HCEC 1CT (cell line): Measurements from ENCODE around the gene MYLK.
A peak's percentile ranks its signal among the peaks of the same experiment; 100 is the strongest.
"Not testable (repeated sequence)": the region's sequence is repeated elsewhere in the genome, so short reads cannot be mapped to it uniquely, and the experiment has no call there.

Source experiments
- DNase-seq: peaks from one replicate; pipeline ENCODE4 v3.0.0-alpha.2; 2017

Gene MYLK

GRCh38 chr3:123611674-123612073 is 272.5 kb downstream of the MYLK start:
- not testable (repeated sequence) for DNase-seq

- DNase-seq, result no peak
These were observed 273.1 kb downstream of the MYLK start for GRCh38 chr3:123611082-123611481.

- DNase-seq, result no peak
These were observed 273.8 kb downstream of the MYLK start for GRCh38 chr3:123610331-123610730.

DNA sequence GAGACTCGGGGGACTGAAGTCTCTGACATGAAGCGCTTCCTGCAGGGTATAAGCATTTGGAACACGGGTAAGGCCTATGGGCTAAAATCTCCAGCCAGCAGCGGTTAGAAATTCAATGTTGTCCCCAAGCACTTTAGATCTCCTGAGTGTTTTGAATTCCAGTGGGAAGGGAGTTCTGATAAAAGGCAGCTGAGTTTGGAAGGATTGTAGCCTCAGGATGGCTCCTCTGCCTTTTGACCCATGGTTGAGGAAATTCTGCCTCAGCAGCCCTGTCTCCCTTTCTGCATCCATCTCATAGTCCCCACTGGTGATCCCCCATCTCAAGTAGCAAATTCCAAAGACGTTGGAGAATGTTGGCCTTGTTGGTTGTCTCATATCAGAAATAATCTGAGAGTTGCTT is 275.1 kb downstream of the MYLK start:
- DNase-seq, result no peak

- DNase-seq, result no peak
These were observed 275.7 kb downstream of the MYLK start for GRCh38 chr3:123608263-123608937.

GRCh38 chr3:123606527-123606926 is 277.6 kb downstream of the MYLK start:
- no peak for DNase-seq

- DNase-seq, result peak; percentile 3
These were observed 278.3 kb downstream of the MYLK start for GRCh38 chr3:123605789-123606234.

- DNase-seq, result not testable (repeated sequence)
These were observed 281.0 kb downstream of the MYLK start for GRCh38 chr3:123603153-123603552.

- peak; percentile 82 for DNase-seq
These were observed 281.8 kb downstream of the MYLK start for GRCh38 chr3:123602325-123602724.

- not testable (repeated sequence) for DNase-seq
These were observed 283.3 kb downstream of the MYLK start for GRCh38 chr3:123600863-123601262.

DNA sequence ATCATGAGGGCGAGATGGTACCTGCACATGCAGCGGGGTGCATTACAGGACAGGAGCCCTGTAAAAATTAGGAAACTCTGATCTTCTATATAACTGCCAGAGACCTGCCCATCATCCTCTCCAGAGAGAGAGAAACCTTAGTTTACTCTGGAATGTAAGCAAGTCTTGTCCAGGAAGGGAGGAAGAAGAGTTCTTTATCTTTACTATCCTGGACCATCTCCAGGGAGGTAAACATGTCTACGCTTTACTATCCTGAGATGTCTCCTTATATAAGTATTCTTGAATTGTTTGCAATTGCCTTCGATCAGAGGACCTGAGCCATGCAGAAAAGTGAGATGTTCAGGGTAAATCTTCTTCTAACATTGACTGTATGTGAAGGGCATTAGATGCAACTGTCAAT is 286.6 kb downstream of the MYLK start:
- no peak for DNase-seq

DNA sequence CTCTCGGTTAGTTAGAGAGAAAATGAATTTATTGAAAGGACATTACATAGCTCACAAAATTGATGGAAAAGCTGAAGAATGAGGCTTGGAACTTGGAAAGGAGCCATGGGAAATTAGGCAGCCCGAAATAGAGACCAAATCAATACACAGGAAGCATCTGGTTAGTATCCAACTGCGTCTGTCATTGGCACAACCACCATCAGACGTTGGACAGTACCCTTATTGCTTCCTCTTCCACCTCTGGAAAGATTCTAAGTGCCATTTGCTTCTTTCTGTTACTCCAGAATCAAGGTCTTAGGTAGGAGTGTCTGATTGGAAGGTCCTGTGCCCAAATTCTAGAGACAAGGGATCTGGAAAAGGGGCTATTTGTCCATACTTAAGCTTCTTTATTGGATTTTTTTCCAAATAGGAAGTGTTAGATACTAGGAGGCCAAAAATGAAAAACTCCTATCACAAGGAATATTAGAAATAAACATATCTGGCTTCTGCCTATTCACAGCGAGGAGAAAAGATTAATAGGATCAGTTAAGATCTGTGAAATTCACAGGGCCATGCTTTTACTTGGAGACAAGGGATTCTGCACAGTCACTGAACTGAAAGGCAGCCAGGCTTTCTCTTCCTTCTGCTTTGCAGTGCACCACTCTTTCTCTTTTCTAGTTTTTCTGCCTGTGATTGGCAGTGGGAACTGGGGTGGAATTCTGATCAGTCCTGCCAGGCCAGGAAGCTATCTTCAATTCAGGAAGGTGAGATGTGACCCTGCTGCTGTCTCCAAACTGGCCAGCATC is 288.5 kb downstream of the MYLK start:
- no peak for DNase-seq

DNA sequence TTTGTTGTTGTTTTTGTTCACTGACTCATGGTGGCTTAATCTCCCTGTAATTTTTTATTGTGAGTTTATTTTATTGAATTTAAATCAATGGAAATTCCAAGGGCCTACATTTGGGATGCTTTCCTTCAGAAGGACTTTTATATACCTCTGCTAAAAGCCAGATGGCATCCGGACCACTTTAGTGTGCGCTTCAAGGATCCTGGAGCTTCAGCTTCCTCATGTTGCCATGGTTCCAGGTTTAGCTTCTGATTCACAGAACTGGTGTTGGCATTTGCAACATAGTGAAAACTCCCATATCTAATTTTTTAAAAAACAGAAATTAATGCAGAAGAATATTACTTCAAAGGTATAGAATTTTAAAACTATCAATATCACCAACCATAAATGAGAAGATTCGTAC is 290.8 kb downstream of the MYLK start:
- DNase-seq, result no peak

GRCh38 chr3:123590685-123591450 is 293.3 kb downstream of the MYLK start:
- no peak for DNase-seq

DNA sequence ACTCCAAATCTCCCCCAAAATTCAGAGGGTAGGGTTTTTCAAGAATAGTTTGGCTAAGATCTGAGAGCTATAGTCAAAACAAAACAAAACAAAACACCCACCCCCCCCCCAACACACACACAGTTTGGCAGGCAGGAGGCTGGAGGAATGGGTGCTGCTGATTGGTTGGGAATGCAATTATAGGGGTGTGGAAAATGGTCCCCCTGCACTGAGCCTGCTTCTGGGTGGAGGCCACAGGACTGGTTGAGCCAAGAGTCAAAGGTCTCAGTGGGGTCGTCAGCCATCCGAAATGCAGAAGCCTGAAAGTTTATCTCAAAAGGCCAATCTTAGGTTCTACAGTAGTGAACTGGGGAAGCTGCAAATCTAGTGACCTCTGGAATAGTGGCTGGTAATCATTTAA is 296.7 kb downstream of the MYLK start:
- no peak for DNase-seq

GRCh38 chr3:123586968-123587367 is 297.2 kb downstream of the MYLK start:
- no peak for DNase-seq

- peak; percentile 36 for DNase-seq
These were observed 298.0 kb downstream of the MYLK start for GRCh38 chr3:123586131-123586530.

GRCh38 chr3:123584988-123585937 is 298.9 kb downstream of the MYLK start, which contains the start of gene HACD2:
TSS of gene HACD2 (minus strand) at chr3:123585053. CDS start at chr3:123585027, 26 bp downstream.
- DNase-seq, result peak; percentile 98

DNA sequence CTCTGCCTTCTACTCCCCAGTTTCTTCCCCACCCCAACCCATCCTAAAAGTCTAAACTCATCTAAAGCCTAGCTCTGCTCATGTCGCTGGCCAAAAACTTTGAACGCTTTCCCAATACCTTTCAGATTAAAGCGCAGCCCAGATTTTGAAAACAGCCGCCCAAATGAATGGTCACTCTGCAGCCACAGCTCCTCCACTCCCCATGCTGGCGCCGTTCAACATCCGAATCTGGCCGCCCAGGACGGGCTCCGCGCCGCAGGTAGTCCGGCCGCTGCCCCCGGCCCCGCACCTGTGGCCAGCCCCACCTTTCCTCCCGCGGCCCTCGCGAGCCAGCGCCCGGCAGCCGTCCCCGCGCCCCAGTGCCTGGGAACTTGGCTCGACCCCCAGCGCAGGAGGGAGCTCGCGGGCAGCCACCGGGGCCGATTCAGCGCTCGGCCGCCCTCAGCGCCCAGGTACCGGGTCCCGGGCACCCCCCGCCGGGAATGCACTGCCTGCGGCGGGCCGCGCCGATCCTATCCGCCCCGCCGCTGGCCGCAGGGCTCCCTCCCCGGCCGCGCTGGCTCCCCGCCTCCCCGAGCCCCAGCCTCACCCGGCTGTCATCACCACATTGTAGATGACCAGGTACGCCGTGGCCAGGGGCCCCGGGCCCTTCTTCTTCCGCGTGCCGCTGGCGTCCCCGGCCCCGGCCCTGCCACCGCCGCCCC is 299.7 kb downstream of the MYLK start:
- DNase-seq, result peak; percentile 23

DNA sequence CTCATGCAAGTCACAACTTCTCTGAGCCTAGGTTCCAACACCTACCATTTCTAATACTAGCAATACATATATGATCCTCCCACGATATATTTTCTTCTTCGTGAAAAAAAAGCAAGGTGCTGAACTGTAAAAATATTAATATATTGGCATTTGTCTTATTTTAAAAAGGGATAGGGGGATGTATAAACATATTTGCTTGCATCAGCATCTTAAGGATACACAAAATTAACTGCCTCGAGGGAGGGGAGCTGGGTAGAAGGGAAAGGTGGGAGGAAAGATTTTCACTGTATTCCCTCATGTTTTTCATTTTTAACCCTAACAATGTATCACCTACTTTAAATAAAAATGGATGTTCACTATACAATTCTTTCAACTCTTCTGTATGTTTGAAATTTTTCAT is 300.6 kb downstream of the MYLK start:
- DNase-seq, result no peak

DNA sequence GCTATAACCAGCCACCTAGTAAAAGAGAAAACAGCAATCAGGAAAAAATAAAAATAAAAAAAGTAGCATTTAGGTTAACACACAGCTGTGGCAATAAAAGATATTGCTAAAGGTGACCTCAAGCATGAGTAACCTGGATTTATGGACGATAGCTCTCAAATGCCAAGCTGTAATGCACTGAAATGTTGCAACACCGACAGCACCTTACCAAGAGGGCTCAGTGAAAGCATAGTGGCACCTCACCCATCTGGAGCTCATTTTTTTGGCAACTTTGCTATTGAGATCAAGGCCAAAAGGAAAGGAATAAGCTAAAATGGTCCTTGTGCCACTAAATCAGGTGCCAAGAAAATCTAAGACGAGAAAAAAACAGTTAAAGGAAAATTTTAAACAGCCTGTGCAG is 301.8 kb downstream of the MYLK start:
- DNase-seq, result no peak

DNA sequence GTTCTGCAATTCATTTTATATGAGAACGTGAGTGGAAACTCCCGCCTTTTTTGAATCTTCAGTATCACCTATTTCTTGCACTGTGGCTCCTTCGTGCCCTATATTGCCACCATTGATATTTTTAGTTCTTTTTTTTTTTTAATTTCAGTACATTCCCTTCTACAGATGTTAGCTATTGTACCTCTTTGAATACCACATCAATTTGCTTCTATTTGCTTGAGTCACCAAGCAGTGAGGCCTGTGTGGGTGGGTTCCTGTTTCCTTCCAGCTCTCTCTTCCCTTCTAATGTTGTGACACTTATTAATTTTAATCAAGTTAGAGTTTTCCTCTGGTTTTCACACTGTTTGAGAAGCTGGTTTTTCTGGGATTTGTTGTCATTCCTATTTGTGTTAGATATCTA is 308.0 kb downstream of the MYLK start:
- DNase-seq, result peak; percentile 19
